GM19372 (cell line): ENCODE data around the gene COA8.
"Not testable (repeated sequence)": the region's sequence is repeated elsewhere in the genome, so short reads cannot be mapped to it uniquely, and the experiment has no call there.

Experiments
- ATAC-seq: cut with Tn5 transposase; IDR thresholded peaks from one replicate; pipeline ENCODE4 v1.9.1; 2021; ENCODE audit warnings: mild to moderate bottlenecking, low read depth, moderate library complexity; ENCODE audit not compliant: unreplicated experiment

Gene COA8

GRCh38 chr14:103568952-103569351 lies 6.2 kb downstream of the COA8 start:
- no peak for ATAC-seq

- no peak for ATAC-seq
These were observed 6.6 kb downstream of the COA8 start for GRCh38 chr14:103569408-103569807.

GRCh38 chr14:103574104-103574503 lies 11.3 kb downstream of the COA8 start:
- no peak for ATAC-seq

- no peak for ATAC-seq
These were observed 12.0 kb downstream of the COA8 start for GRCh38 chr14:103574707-103575285.

GRCh38 chr14:103576371-103577024 lies 13.7 kb downstream of the COA8 start:
- no peak for ATAC-seq

GRCh38 chr14:103578401-103579075 lies 15.8 kb downstream of the COA8 start:
- no peak for ATAC-seq

GRCh38 chr14:103581206-103581605 lies 18.4 kb downstream of the COA8 start:
- no peak for ATAC-seq

GRCh38 chr14:103581954-103582703 lies 19.4 kb downstream of the COA8 start:
- no peak for ATAC-seq

- no peak for ATAC-seq
These were observed 21.7 kb downstream of the COA8 start for GRCh38 chr14:103584326-103584915.

GRCh38 chr14:103593577-103593976 lies 30.8 kb downstream of the COA8 start:
- ATAC-seq: peak; percentile 84

- ATAC-seq: no peak
These were observed 31.5 kb downstream of the COA8 start for GRCh38 chr14:103594265-103594664.

- ATAC-seq: no peak
These were observed 35.0 kb downstream of the COA8 start for GRCh38 chr14:103597623-103598377.

- no peak for ATAC-seq
These were observed 37.7 kb downstream of the COA8 start for GRCh38 chr14:103600503-103600902.

- ATAC-seq: no peak
These were observed 41.9 kb downstream of the COA8 start for GRCh38 chr14:103604620-103605019.

GRCh38 chr14:103606963-103607668 lies 44.4 kb downstream of the COA8 start:
- ATAC-seq: no peak

- ATAC-seq: no peak
These were observed 45.1 kb downstream of the COA8 start for GRCh38 chr14:103607822-103608221.

GRCh38 chr14:103609081-103609480 lies 46.3 kb downstream of the COA8 start:
- ATAC-seq: not testable (repeated sequence)

GRCh38 chr14:103611215-103611614 lies 48.5 kb downstream of the COA8 start:
- no peak for ATAC-seq

- ATAC-seq: no peak
These were observed 50.8 kb downstream of the COA8 start for GRCh38 chr14:103613517-103613916.
